HEK293 (cell line): ENCODE results near the gene TNRC6A.

Experiments
- CTCF ChIA-PET: fragments of 350-600 bp; formaldehyde crosslinking; extraction: SDS; loops from one replicate; lab custom pipeline; 2021; ENCODE audit warnings: antibody characterized with exemption; lab: Yijun Ruan, JAX
- POLR2A ChIA-PET: fragments of 300-600 bp; formaldehyde crosslinking; extraction: SDS; loops from one replicate; lab custom pipeline; 2020; ENCODE audit warnings: antibody characterized with exemption, inconsistent platforms; lab: Yijun Ruan, JAX
- H3K27ac ChIP-seq: fragments of 200-500 bp; sonication (Bioruptor generic); 2 replicates; pipeline ENCODE4 v1.5.1; 2014; ENCODE audit warnings: low read depth, low read length, control low read depth, inconsistent platforms; ENCODE audit errors: extremely low read depth
- H3K36me3 ChIP-seq, 2 experiments: fragments of 200-500 bp in 1 of 2; sonication (Bioruptor generic) in 1 of 2; 1 replicate in 1 of 2; 2 replicates in 1 of 2; pipeline ENCODE4 v1.5.1; 2014 to 2017; ENCODE audit warnings: inconsistent platforms in 2 of 2, low read length in 2 of 2; ENCODE audit not compliant: control insufficient read depth in 2 of 2, insufficient read depth in 1 of 2
- H3K4me1 ChIP-seq: fragments of 200-500 bp; sonication (Bioruptor generic); 2 replicates; pipeline ENCODE4 v1.5.1; 2014; ENCODE audit warnings: mild to moderate bottlenecking, low read length, inconsistent platforms; ENCODE audit not compliant: control insufficient read depth, insufficient read depth
- H3K4me3 ChIP-seq: 2 replicates; pipeline ENCODE4 v1.5.1; 2011; ENCODE audit warnings: low read depth, mild to moderate bottlenecking, control low read depth, low read length, moderate library complexity
- H3K9me3 ChIP-seq: fragments of 200-500 bp; sonication (Bioruptor generic); 2 replicates; pipeline ENCODE4 v1.5.1; 2014; ENCODE audit warnings: low read depth, low read length, inconsistent platforms; ENCODE audit not compliant: control insufficient read depth, insufficient read depth
- BCL6B ChIP-seq: fragments of 450-650 bp; formaldehyde crosslinking; IDR thresholded peaks from 2 replicates; pipeline ENCODE4 v1.5.1; 2017; ENCODE audit warnings: missing biosample characterization, missing genetic modification characterization
- EGR2 ChIP-seq: fragments of 450-650 bp; formaldehyde crosslinking; IDR thresholded peaks from 2 replicates; pipeline ENCODE4 v1.5.1; 2016; ENCODE audit warnings: low read depth, missing biosample characterization, missing genetic modification characterization
- OSR2 ChIP-seq: fragments of 450-650 bp; formaldehyde crosslinking; IDR thresholded peaks from 2 replicates; pipeline ENCODE4 v1.5.1; 2016; ENCODE audit warnings: missing biosample characterization, missing genetic modification characterization
- PRDM4 ChIP-seq: fragments of 450-650 bp; formaldehyde crosslinking; IDR thresholded peaks from 2 replicates; pipeline ENCODE4 v1.5.1; 2017; ENCODE audit warnings: missing biosample characterization, missing genetic modification characterization
- SP3 ChIP-seq: fragments of 450-650 bp; formaldehyde crosslinking; IDR thresholded peaks from 2 replicates; pipeline ENCODE4 v1.5.1; 2016; ENCODE audit warnings: missing biosample characterization, missing genetic modification characterization
- ZFP37 ChIP-seq: fragments of 450-650 bp; formaldehyde crosslinking; IDR thresholded peaks from 2 replicates; pipeline ENCODE4 v1.5.1; 2016; ENCODE audit warnings: missing biosample characterization, missing genetic modification characterization
- ZNF10 ChIP-seq: fragments of 450-650 bp; formaldehyde crosslinking; IDR thresholded peaks from 2 replicates; pipeline ENCODE4 v1.5.1; 2017; ENCODE audit warnings: missing biosample characterization, missing genetic modification characterization
- ZNF184 ChIP-seq: fragments of 450-650 bp; IDR thresholded peaks from 2 replicates; pipeline ENCODE4 v1.5.1; 2018; ENCODE audit warnings: missing biosample characterization, mild to moderate bottlenecking, missing genetic modification characterization
- ZNF266 ChIP-seq: fragments of 450-650 bp; formaldehyde crosslinking; IDR thresholded peaks from 2 replicates; pipeline ENCODE4 v1.5.1; 2016; ENCODE audit warnings: missing biosample characterization, missing genetic modification characterization, low read depth
- ZNF280D ChIP-seq: fragments of 450-650 bp; formaldehyde crosslinking; IDR thresholded peaks from 2 replicates; pipeline ENCODE4 v1.5.1; 2016; ENCODE audit warnings: missing biosample characterization, missing genetic modification characterization
- ZNF302 ChIP-seq: fragments of 450-650 bp; formaldehyde crosslinking; IDR thresholded peaks from 2 replicates; pipeline ENCODE4 v1.5.1; 2016; ENCODE audit warnings: missing biosample characterization, missing genetic modification characterization, low read depth
- ZNF335 ChIP-seq: fragments of 450-650 bp; formaldehyde crosslinking; conservative IDR thresholded peaks from 2 replicates; pipeline ENCODE4 v1.5.1; 2016; ENCODE audit warnings: missing biosample characterization, missing genetic modification characterization
- ZNF366 ChIP-seq: fragments of 450-650 bp; formaldehyde crosslinking; conservative IDR thresholded peaks from 2 replicates; pipeline ENCODE4 v1.5.1; 2016; ENCODE audit warnings: missing biosample characterization, missing genetic modification characterization
- ZNF394 ChIP-seq: fragments of 450-650 bp; formaldehyde crosslinking; IDR thresholded peaks from 2 replicates; pipeline ENCODE4 v1.5.1; 2016; ENCODE audit warnings: missing biosample characterization, missing genetic modification characterization, mild to moderate bottlenecking, moderate library complexity, borderline replicate concordance
- ZNF530 ChIP-seq: fragments of 450-650 bp; formaldehyde crosslinking; IDR thresholded peaks from 2 replicates; pipeline ENCODE4 v1.5.1; 2016; ENCODE audit warnings: low read depth, missing biosample characterization, missing genetic modification characterization
- ZNF596 ChIP-seq: fragments of 450-650 bp; IDR thresholded peaks from 2 replicates; pipeline ENCODE4 v1.5.0; 2018; ENCODE audit warnings: missing biosample characterization, mild to moderate bottlenecking, missing genetic modification characterization, moderate library complexity
- ZNF623 ChIP-seq: fragments of 450-650 bp; formaldehyde crosslinking; IDR thresholded peaks from 2 replicates; pipeline ENCODE4 v1.5.1; 2016; ENCODE audit warnings: missing biosample characterization, missing genetic modification characterization
- ZNF626 ChIP-seq: fragments of 450-650 bp; sonication (Bioruptor Pico); formaldehyde crosslinking; IDR thresholded peaks from 2 replicates; pipeline ENCODE4 v1.5.1; 2018; ENCODE audit warnings: missing biosample characterization, missing genetic modification characterization, inconsistent platforms
- ZNF776 ChIP-seq: fragments of 450-650 bp; formaldehyde crosslinking; IDR thresholded peaks from 2 replicates; pipeline ENCODE4 v1.5.0; 2017; ENCODE audit warnings: missing biosample characterization, missing genetic modification characterization, borderline replicate concordance
- ZNF791 ChIP-seq: fragments of 450-650 bp; formaldehyde crosslinking; IDR thresholded peaks from 2 replicates; pipeline ENCODE4 v1.5.1; 2016; ENCODE audit warnings: missing biosample characterization, missing genetic modification characterization
- ZNF792 ChIP-seq: fragments of 450-650 bp; formaldehyde crosslinking; IDR thresholded peaks from 2 replicates; pipeline ENCODE4 v1.5.1; 2016; ENCODE audit warnings: missing biosample characterization, missing genetic modification characterization
- ZNF843 ChIP-seq: fragments of 450-650 bp; formaldehyde crosslinking; IDR thresholded peaks from 2 replicates; pipeline ENCODE4 v1.5.1; 2016; ENCODE audit warnings: missing biosample characterization, missing genetic modification characterization

Gene TNRC6A

DNA sequence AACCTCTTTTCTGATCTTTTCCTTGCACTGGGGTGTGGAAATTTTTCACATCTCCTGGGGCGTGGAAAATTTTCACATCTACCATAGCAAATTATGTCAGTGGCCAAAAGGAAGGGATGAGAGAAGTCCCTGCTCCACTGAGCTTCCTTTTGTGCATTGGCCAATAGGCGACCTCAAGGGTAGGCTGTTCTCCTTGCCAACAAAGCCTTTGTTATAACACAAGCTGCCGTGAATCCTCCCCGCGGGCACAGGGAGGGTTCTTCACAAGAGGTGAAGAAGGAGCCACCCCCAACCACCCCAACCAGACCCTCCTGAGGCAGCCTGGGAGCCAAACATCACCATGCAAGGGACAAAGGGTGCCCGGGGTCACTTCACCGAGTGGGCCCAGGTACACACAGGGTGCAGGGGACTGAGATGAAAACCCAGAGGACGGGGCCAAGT, 122.8 kb downstream of the TNRC6A start (continued):
- no peak for TF ChIP-seq ZNF623 (tag by site-specific recombination)
- no peak for TF ChIP-seq ZNF184 (tag by site-specific recombination)
- TF ChIP-seq ZNF626 (tag by site-specific recombination) = no peak
- TF ChIP-seq ZNF530 (tag by site-specific recombination) = no peak
- no peak for TF ChIP-seq PRDM4
- no peak for TF ChIP-seq ZNF843 (tag by site-specific recombination)
- TF ChIP-seq, all 188 proteins: peak for 0

- H3K36me3 ChIP-seq = no peaks in the 10 kb centered on the region
- ChIA-PET POLR2A (no interaction called here), CTCF (interaction anchor here (0.6 to 0.7 kb wide), 2 partner anchors 259 to 272 kb away, joined by 3 to 4 read pairs; no protein-coding TSS in a partner anchor)
- TF ChIP-seq ZNF394 (tag by site-specific recombination) (no peak), ZNF791 (tag by site-specific recombination) (no peak), ZNF302 (tag by site-specific recombination) (no peak), ZNF335 (no peak), EGR2 (no peak), OSR2 (no peak), BCL6B (tag by site-specific recombination) (no peak), ZNF792 (peak; percentile 75; the same call in 1 of the 2 replicates), ZNF280D (no peak), ZNF10 (tag by site-specific recombination) (no peak), ZFP37 (tag by site-specific recombination) (no peak), ZNF366 (0 out of 2 replicates have a peak, but pooled peaks have one; percentile 27), ZNF776 (tag by site-specific recombination) (no peak), ZNF266 (no peak), ZNF596 (tag by site-specific recombination) (no peak), SP3 (no peak)
- peaks cover 4% of the 10 kb centered on the region; the same call in 1 of the 2 replicates for H3K4me1 ChIP-seq
- H3K9me3 ChIP-seq = no peaks in the 10 kb centered on the region
- H3K4me3 ChIP-seq = no peak overlapping the region
- H3K27ac ChIP-seq = no peak overlapping the region
These were observed 123.8 kb downstream of the TNRC6A start for GRCh38 chr16:24853169-24853824.
